Ovary (tissue), 10 donors: Measurements from ENCODE around the gene ZNF514. TPM values are rescaled to one million over a fixed set of nuclear protein-coding genes. Genes with fewer than 3 reads are reported as not detected.
A peak's percentile ranks its signal among the peaks of the same experiment; 100 is the strongest.

Source experiments
- DNase-seq, 5 donors: peaks; one replicate each; pipeline ENCODE4 v3.0.0-alpha.2; 2019 to 2020
- H3K27ac ChIP-seq, 2 donors: fragments of 200-600 bp; one replicate each; pipeline versions ENCODE4 v1.5.1 to v1.8.0; 2019 to 2022
- H3K27me3 ChIP-seq: fragments of 200-600 bp; one replicate; pipeline ENCODE4 v1.8.0; 2022
- H3K36me3 ChIP-seq: fragments of 200-600 bp; sonication (generic); one replicate; pipeline ENCODE4 v1.5.1; 2019
- H3K4me1 ChIP-seq: one replicate; pipeline ENCODE4 v1.8.1; 2013; ENCODE audit warnings: mild to moderate bottlenecking, moderate library complexity; ENCODE audit not compliant: insufficient read depth
- H3K4me3 ChIP-seq: fragments of 200-600 bp; sonication (generic); one replicate; pipeline ENCODE4 v1.5.1; 2017
- H3K9me3 ChIP-seq, 2 donors: fragments of 200-600 bp in 1 of 2; sonication (generic) in 1 of 2; one replicate each; pipeline versions ENCODE4 v1.5.1 to v1.8.1; 2013 to 2019; ENCODE audit warnings: mild to moderate bottlenecking in 1 of 2, moderate library complexity in 1 of 2
- CTCF ChIP-seq, 3 donors: fragments of 450-650 bp in 2 of 3; fragments of 200-600 bp in 1 of 3; IDR thresholded peaks; one replicate each; pipeline versions ENCODE4 v1.5.1 to v1.8.0; 2016 to 2022; ENCODE audit warnings: antibody characterized with exemption in 3 of 3, mild to moderate bottlenecking in 1 of 3
- EP300 ChIP-seq: sonication (generic); formaldehyde crosslinking; IDR thresholded peaks from one replicate; pipeline ENCODE4 v1.6.1; 2017; ENCODE audit warnings: antibody characterized with exemption
- POLR2A ChIP-seq: fragments of 450-650 bp; IDR thresholded peaks from one replicate; pipeline ENCODE4 v1.6.1; 2017; ENCODE audit warnings: antibody characterized with exemption, mild to moderate bottlenecking, moderate library complexity
- WGBS, 3 donors: extraction: QIAGEN DNeasy Blood & Tissue Kit in 1 of 3; methylation state at CpG; one replicate each; pipeline versions ENCODE4 v1.1.5 to v1.1.7; 2013 to 2017; 5-methylcytosine and 5-hydroxymethylcytosine counted together
- intact Hi-C, 4 donors: fragments of 100-400 bp; cut with DNase I; formaldehyde crosslinking; loops; one replicate each; pipeline versions ENCODE4 v1.11.0 to v1.15.1; 2022 to 2023
- long read RNA-seq, 3 donors: library from polyadenylated mRNA in 2 of 3; unstranded in 2 of 3; transcript quantifications; one replicate each; pipeline ENCODE4 v2.0.0 and lab custom pipeline, GENCODE V29; 2021 to 2026
- polyA plus RNA-seq, 2 donors: library from polyadenylated mRNA; stranded (reverse); fragments of 200-250 nt in 1 of 2; fragments of 350-450 nt in 1 of 2; fragmentation: Illumina TruSeq in 1 of 2; extraction: RNeasy Lipid Tissue Mini Kit (QIAGEN cat#74804) in 1 of 2; gene quantifications; one replicate each; pipeline ENCODE4 v1.2.3, GENCODE V29; 2013 to 2014
- total RNA-seq, 7 donors: library from RNA; depleted of rRNA in 2 of 7; stranded (reverse); fragments of >200 nt in 2 of 7; fragmentation: NEBNext Ultra II Directional in 3 of 7; extraction: Animal tissue kit (Norgen Biotek cat#: 25700) in 3 of 7; gene quantifications; one replicate each; pipeline versions ENCODE4 v1.1.0 to v1.2.4, GENCODE V29; 2016 to 2023
- donor health status: DM: no; HTN: no; CAD: no; lungs with moderate emphysema.
- donor health status: DM: no; HTN: no; CAD: no.
- donor health status: Bipolar disorder and iron deficiency.
- donor health status: DM: yes; HTN: yes; CAD: no.
- donor health status: DM: no; HTN: no; CAD: no.
- donor health status: DM: yes; HTN: yes; CAD: no.

The ZNF514 gene
- total RNA-seq: 10 to 100 TPM; 16.5 to 30.8 (median 24.4) TPM
- polyA plus RNA-seq: 10 to 100 TPM; 10.3 to 16.9 TPM
- long read RNA-seq, donor 1, partial matches to known transcripts: 3 of 10 reads
- long read RNA-seq, donor 1, other reads (novel, unspliced or antisense): 4 of 10 reads
- long read RNA-seq, donor 2, partial matches to known transcripts: 6 of 8 reads
- long read RNA-seq, donor 2, other reads (novel, unspliced or antisense): 0 of 8 reads
- long read RNA-seq, donor 3, partial matches to known transcripts: 0 of 9 reads
- long read RNA-seq, donor 3, other reads (novel, unspliced or antisense): 5 of 9 reads

- peak; percentile 79 to 86 (median 82) for DNase-seq
- intact Hi-C loops: no loop called here
- peak; percentile 13 for TF ChIP-seq POLR2A
- TF ChIP-seq CTCF (IDR thresholded peaks at IDR 0.05): no peak
- TF ChIP-seq EP300: no peak
- WGBS, 3 donors: 6 to 14% (median 9%) methylated on average over 35 to 60 of the region's 64 CpGs
- H3K27ac ChIP-seq: peak within 1 kb of the TSS; percentile 49 to 70
- peak within 1 kb of the TSS; percentile 73 for H3K4me3 ChIP-seq
- H3K9me3 ChIP-seq: no peaks in the 10 kb centered on the region
- H3K27me3 ChIP-seq: no peaks in the 10 kb centered on the region
- H3K36me3 ChIP-seq: no peaks in the 10 kb centered on the region
- peaks cover 6% of the 10 kb centered on the region for H3K4me1 ChIP-seq
Observed at GRCh38 chr2:95159690-95160449, at the start of gene ZNF514. Gene ZNF514 (minus strand): TSS chr2:95159848. CDS start chr2:95153253, 6,595 bp downstream.

- TF ChIP-seq EP300 (no peak), POLR2A (no peak)
- intact Hi-C loops: no loop called here
- no peaks in the 10 kb centered on the region for H3K27me3 ChIP-seq
- no peaks in the 10 kb centered on the region for H3K36me3 ChIP-seq
- peaks cover 0 to 21% of the 10 kb centered on the region in 2 donors for H3K9me3 ChIP-seq
- no peak for DNase-seq
- H3K4me1 ChIP-seq: no peaks in the 10 kb centered on the region
- H3K4me3 ChIP-seq: peak overlapping the region; percentile 70
- WGBS, 3 donors: 57 to 63% (median 60%) methylated on average over 6 of the region's 6 CpGs
- H3K27ac ChIP-seq: no peak overlapping the region
Observed at GRCh38 chr2:95208106-95208505, 48.5 kb upstream of the ZNF514 start.

- intact Hi-C loops: no loop called here
- WGBS, 3 donors: 0 to 1% (median 0%) methylated on average over 60 to 74 of the region's 74 CpGs
Observed at GRCh38 chr2:95207111-95207961, 47.7 kb upstream of the ZNF514 start, which contains the start of gene ZNF892. Gene ZNF892 (plus strand): TSS chr2:95207521. CDS start chr2:95207816, 295 bp downstream.

GRCh38 chr2:95206096-95206495 lies 46.4 kb upstream of the ZNF514 start:
- no peak overlapping the region for H3K27ac ChIP-seq
- intact Hi-C loops: no loop called here
- 26 to 35% (median 28%) methylated on average over 10 of the region's 10 CpGs for WGBS, 3 donors

More at GRCh38 chr2:95207111-95207961, 47.7 kb upstream of the ZNF514 start, which contains the start of gene ZNF892:
- Histone ChIP-seq H3K27ac (peak within 1 kb of the TSS; percentile 86 to 92), H3K27me3 (no peaks in the 10 kb centered on the region), H3K4me1 (no peaks in the 10 kb centered on the region), H3K4me3 (peak within 1 kb of the TSS; percentile 70), H3K9me3 (peaks cover 0 to 16% of the 10 kb centered on the region in 2 donors), H3K36me3 (no peaks in the 10 kb centered on the region)
- TF ChIP-seq CTCF (IDR thresholded peaks at IDR 0.05) (no peak), POLR2A (no peak), EP300 (no peak)
- peak; percentile 87 to 90 (median 89) for DNase-seq

More at GRCh38 chr2:95206096-95206495, 46.4 kb upstream of the ZNF514 start:
- TF ChIP-seq CTCF (IDR thresholded peaks at IDR 0.05) (no peak), POLR2A (no peak), EP300 (no peak)
- Histone ChIP-seq H3K27me3 (no peaks in the 10 kb centered on the region), H3K4me3 (no peak overlapping the region), H3K4me1 (no peaks in the 10 kb centered on the region), H3K9me3 (peaks cover 0 to 4% of the 10 kb centered on the region in 2 donors), H3K36me3 (no peaks in the 10 kb centered on the region)
- DNase-seq: no peak
